CD4-positive, alpha-beta T cell (primary cell): ENCODE measurements around the gene ARHGEF28. TPM values are rescaled to one million over a fixed set of nuclear protein-coding genes. Genes with fewer than 3 reads are reported as not detected.

Experiments
- ATAC-seq: fragments of 200-7000 bp; cut with Tn5 transposase; one replicate; pipeline ENCODE4 v1.10.0; 2022; ENCODE audit warnings: mild to moderate bottlenecking; ENCODE audit not compliant: poor library complexity
- CTCF ChIA-PET: fragments of 350-600 bp; sonication (Branson Sonifier 250); formaldehyde crosslinking; loops from one replicate; lab custom pipeline; 2021; ENCODE audit warnings: antibody characterized with exemption, inconsistent platforms; lab: Charles Lee
- POLR2A ChIA-PET: fragments of 350-600 bp; sonication (Branson Sonifier 250); formaldehyde crosslinking; loops from one replicate; lab custom pipeline; 2021; ENCODE audit warnings: antibody characterized with exemption, inconsistent platforms; lab: Charles Lee
- DNase-seq, 14 experiments: peaks; one replicate each; pipeline ENCODE4 v3.0.0-alpha.2; 2013 to 2020; ENCODE audit warnings: mixed read lengths in 2 of 14
- H3K27ac ChIP-seq, 2 donors: one replicate each; pipeline versions ENCODE4 v1.5.1 to v1.7.0; 2013; ENCODE audit warnings: low read length in 2 of 2, low read depth in 1 of 2, mild to moderate bottlenecking in 1 of 2
- H3K27me3 ChIP-seq, 2 experiments: 1 replicate in 1 of 2; 2 replicates in 1 of 2; pipeline versions ENCODE4 v1.6.1 to v1.7.0; 2013; ENCODE audit warnings: low read length in 2 of 2, control low read depth in 1 of 2, mild to moderate bottlenecking in 1 of 2, moderate library complexity in 1 of 2; ENCODE audit not compliant: insufficient read depth in 2 of 2, control insufficient read depth in 1 of 2
- H3K36me3 ChIP-seq: one replicate; pipeline ENCODE4 v1.6.1; 2013; ENCODE audit warnings: low read length, control low read depth; ENCODE audit not compliant: insufficient read depth
- H3K4me1 ChIP-seq: one replicate; pipeline ENCODE4 v1.6.1; 2013; ENCODE audit warnings: low read length, control low read depth; ENCODE audit not compliant: insufficient read depth
- H3K4me3 ChIP-seq: one replicate; pipeline ENCODE4 v1.5.1; 2013; ENCODE audit warnings: mild to moderate bottlenecking, low read length, moderate library complexity
- H3K9me3 ChIP-seq, 2 experiments: 1 replicate in 1 of 2; 2 replicates in 1 of 2; pipeline versions ENCODE4 v1.6.1 to v1.7.0; 2013; ENCODE audit warnings: low read length in 2 of 2, mild to moderate bottlenecking in 2 of 2, control low read depth in 1 of 2, moderate library complexity in 1 of 2; ENCODE audit not compliant: control insufficient read depth in 1 of 2, insufficient read depth in 1 of 2
- H3K27ac Mint-ChIP-seq: one replicate; pipeline ENCODE4 v1.8.0; 2020; ENCODE audit warnings: mixed read lengths
- H3K27me3 Mint-ChIP-seq: one replicate; pipeline ENCODE4 v1.8.0; 2021; ENCODE audit warnings: mixed read lengths
- H3K36me3 Mint-ChIP-seq: one replicate; pipeline ENCODE4 v1.8.0; 2021; ENCODE audit warnings: low read depth, mixed read lengths
- H3K4me1 Mint-ChIP-seq: one replicate; pipeline ENCODE4 v1.8.0; 2021; ENCODE audit warnings: low read depth, mixed read lengths
- H3K4me3 Mint-ChIP-seq: one replicate; pipeline ENCODE4 v1.8.0; 2020; ENCODE audit warnings: mild to moderate bottlenecking, mixed read lengths
- H3K9me3 Mint-ChIP-seq: one replicate; pipeline ENCODE4 v1.8.0; 2020; ENCODE audit warnings: mixed read lengths
- intact Hi-C, 2 experiments: fragments of 100-400 bp; cut with DNase I in 1 of 2; cut with micrococcal nuclease in 1 of 2; formaldehyde crosslinking; loops; one replicate each; pipeline versions ENCODE4 v1.15.1 to v1.9.0; 2023 to 2025; cut with DNase I, micrococcal nuclease
- total RNA-seq, 174 experiments: library from RNA in 2 of 174; stranded (reverse) in 2 of 174; gene quantifications; one replicate each; pipeline ENCODE4 v1.2.3 and lab custom pipeline; 2021 to 2026
- TF ChIP-seq, protein P1 (sequence below): fragments of 200-600 bp; IDR thresholded peaks from one replicate; pipeline ENCODE4 v1.8.0; 2022; ENCODE audit warnings: antibody characterized with exemption, mild to moderate bottlenecking

ARHGEF28 gene
- total RNA-seq, 2 experiments from 2014 or later, result not detected

DNA sequence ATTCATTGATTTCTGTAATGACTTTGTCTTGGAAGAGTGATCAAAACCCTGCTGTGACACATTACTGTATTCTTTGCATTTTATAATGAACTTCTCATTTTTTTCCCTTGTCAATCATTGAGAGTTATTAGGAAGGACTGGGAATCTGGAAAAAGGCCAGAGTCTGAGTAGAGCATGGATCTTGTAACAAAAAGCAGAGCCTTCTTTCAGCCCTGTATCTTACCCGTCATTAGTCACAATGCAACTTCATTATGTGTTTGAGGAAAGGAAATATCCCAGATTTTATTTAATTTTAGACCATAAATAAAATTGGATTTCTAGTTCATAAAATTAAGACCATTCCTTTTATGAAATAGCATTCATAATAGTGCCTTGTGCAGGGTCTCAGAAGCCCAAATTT is 131.4 kb downstream of the ARHGEF28 start:
- Mint-ChIP-seq H3K9me3 (no peaks in the 10 kb centered on the region), H3K36me3 (no peaks in the 10 kb centered on the region), H3K27ac (no peak overlapping the region), H3K27me3 (peaks cover 15% of the 10 kb centered on the region), H3K4me3 (no peak overlapping the region), H3K4me1 (no peaks in the 10 kb centered on the region)
- ChIA-PET CTCF (no interaction called here), POLR2A (no interaction called here)
- Histone ChIP-seq H3K4me1 (no peaks in the 10 kb centered on the region), H3K27ac (no peak overlapping the region), H3K4me3 (no peak overlapping the region), H3K27me3 (peaks cover 3 to 4% of the 10 kb centered on the region in 2 experiments), H3K9me3 (no peaks in the 10 kb centered on the region), H3K36me3 (no peaks in the 10 kb centered on the region)
- DNase-seq (no peak), ATAC-seq (no peak)
- intact Hi-C loops, result no loop called here
- TF ChIP-seq, protein P1, sequence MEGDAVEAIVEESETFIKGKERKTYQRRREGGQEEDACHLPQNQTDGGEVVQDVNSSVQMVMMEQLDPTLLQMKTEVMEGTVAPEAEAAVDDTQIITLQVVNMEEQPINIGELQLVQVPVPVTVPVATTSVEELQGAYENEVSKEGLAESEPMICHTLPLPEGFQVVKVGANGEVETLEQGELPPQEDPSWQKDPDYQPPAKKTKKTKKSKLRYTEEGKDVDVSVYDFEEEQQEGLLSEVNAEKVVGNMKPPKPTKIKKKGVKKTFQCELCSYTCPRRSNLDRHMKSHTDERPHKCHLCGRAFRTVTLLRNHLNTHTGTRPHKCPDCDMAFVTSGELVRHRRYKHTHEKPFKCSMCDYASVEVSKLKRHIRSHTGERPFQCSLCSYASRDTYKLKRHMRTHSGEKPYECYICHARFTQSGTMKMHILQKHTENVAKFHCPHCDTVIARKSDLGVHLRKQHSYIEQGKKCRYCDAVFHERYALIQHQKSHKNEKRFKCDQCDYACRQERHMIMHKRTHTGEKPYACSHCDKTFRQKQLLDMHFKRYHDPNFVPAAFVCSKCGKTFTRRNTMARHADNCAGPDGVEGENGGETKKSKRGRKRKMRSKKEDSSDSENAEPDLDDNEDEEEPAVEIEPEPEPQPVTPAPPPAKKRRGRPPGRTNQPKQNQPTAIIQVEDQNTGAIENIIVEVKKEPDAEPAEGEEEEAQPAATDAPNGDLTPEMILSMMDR, result no peak

DNA sequence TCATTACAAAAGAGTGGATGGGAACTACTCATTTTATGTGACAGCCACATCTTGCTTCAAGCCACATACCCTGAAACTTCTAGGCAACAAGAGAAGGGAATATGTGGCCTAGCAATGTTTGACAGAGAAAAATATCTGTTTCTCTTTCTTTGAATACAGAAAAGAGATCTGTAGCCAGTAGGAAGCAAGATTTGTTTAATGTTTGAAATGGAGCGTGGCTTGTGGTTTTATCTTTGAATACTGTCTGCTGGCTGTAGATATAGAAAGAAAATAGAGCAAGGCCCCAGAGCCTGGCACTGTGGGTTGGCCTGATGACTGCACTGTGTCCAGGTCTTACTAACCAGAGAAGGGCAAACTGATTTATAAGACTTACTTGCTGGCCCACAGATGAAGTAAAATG is 133.8 kb downstream of the ARHGEF28 start:
- ATAC-seq (no peak), DNase-seq (no peak)
- Histone ChIP-seq H3K27ac (no peak overlapping the region), H3K36me3 (no peaks in the 10 kb centered on the region), H3K4me3 (no peak overlapping the region), H3K4me1 (no peaks in the 10 kb centered on the region), H3K9me3 (no peaks in the 10 kb centered on the region), H3K27me3 (peaks cover 0 to 4% of the 10 kb centered on the region in 2 experiments)
- H3K27me3 Mint-ChIP-seq, result peaks cover 6% of the 10 kb centered on the region
- CTCF ChIA-PET, result no interaction called here
- TF ChIP-seq, protein P1, result no peak
- no peaks in the 10 kb centered on the region for H3K9me3 Mint-ChIP-seq
- H3K4me1 Mint-ChIP-seq, result no peaks in the 10 kb centered on the region
- no peak overlapping the region for H3K4me3 Mint-ChIP-seq
- no peaks in the 10 kb centered on the region for H3K36me3 Mint-ChIP-seq
- H3K27ac Mint-ChIP-seq, result no peak overlapping the region
- intact Hi-C loops, result no loop called here
- POLR2A ChIA-PET, result no interaction called here

DNA sequence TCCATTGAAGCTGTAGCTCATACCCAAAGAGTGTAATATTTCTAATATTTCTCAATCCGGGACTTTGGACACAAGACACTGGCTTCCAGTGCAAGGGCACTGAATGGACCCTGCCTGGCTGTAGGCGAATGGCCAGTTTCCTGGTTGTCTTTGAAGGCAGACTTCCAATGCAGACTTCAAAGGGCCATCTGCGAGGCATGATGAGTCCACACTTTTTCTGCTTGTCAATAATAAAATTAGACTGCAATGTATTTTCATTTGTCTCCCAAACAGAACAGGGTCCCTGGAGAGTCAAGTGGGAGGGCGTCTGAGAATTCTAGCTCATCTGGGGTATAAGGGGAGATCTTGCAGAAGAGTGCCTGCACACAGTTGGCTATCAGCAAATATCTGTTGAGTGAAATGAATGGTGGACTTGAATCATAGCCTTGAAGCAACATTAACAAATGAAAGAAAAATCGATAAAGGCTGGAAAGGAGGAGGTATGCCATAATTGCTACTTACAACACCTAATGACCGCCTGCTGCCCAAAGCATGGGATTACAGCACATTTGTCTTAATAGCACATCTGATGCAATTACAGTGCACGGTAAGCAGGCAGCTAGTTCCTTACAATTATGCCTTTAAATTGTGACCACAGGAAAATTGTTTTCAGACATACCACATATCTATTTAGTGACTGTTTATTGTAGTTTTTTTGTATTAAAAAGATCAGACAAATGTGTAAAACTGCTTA is 137.5 kb downstream of the ARHGEF28 start:
- Histone ChIP-seq H3K27me3 (no peaks in the 10 kb centered on the region), H3K4me3 (no peak overlapping the region), H3K4me1 (no peaks in the 10 kb centered on the region), H3K27ac (no peak overlapping the region), H3K36me3 (no peaks in the 10 kb centered on the region), H3K9me3 (peaks cover 0 to 8% of the 10 kb centered on the region in 2 experiments)
- POLR2A ChIA-PET, result interaction anchor here (0.6 kb wide), 1 partner anchor 53 kb away, joined by 4 read pairs; no protein-coding TSS in a partner anchor
- no peak for DNase-seq
- peaks cover 7% of the 10 kb centered on the region for H3K9me3 Mint-ChIP-seq
- CTCF ChIA-PET, result no interaction called here
- H3K27me3 Mint-ChIP-seq, result peaks cover 6% of the 10 kb centered on the region
- H3K36me3 Mint-ChIP-seq, result no peaks in the 10 kb centered on the region
- H3K27ac Mint-ChIP-seq, result no peak overlapping the region
- TF ChIP-seq, protein P1, result no peak
- intact Hi-C loops, result no loop called here
- H3K4me1 Mint-ChIP-seq, result no peaks in the 10 kb centered on the region
- H3K4me3 Mint-ChIP-seq, result no peak overlapping the region
- no peak for ATAC-seq
